T-helper 22 cell (primary cell): ENCODE data around the gene ALG2.
A peak's percentile ranks its signal among the peaks of the same experiment; 100 is the strongest.

Source experiments
- DNase-seq: peaks from one replicate; pipeline ENCODE4 v3.0.0-alpha.2; 2020; ENCODE audit warnings: low read depth

Gene ALG2

GRCh38 chr9:99221621-99222415 lies at the start of gene ALG2, which contains the start of gene SEC61B:
TSS of gene ALG2 (minus strand) at chr9:99221942. CDS start at chr9:99221894, 48 bp downstream.
TSS of gene SEC61B (plus strand) at chr9:99222282. CDS start at chr9:99222364, 82 bp downstream.
- DNase-seq: peak; percentile 87

- no peak for DNase-seq
Observed at GRCh38 chr9:99270491-99270890, 48.7 kb upstream of the ALG2 start.

GRCh38 chr9:99269416-99269815 lies 47.7 kb upstream of the ALG2 start:
- no peak for DNase-seq

- no peak for DNase-seq
Observed at GRCh38 chr9:99266255-99267023, 44.7 kb upstream of the ALG2 start.

- DNase-seq: no peak
Observed at GRCh38 chr9:99265691-99266090, 43.9 kb upstream of the ALG2 start.

- no peak for DNase-seq
Observed at GRCh38 chr9:99264070-99264680, 42.4 kb upstream of the ALG2 start.

- no peak for DNase-seq
Observed at GRCh38 chr9:99262949-99263418, 41.2 kb upstream of the ALG2 start.

- no peak for DNase-seq
Observed at GRCh38 chr9:99261923-99262322, 40.2 kb upstream of the ALG2 start.

GRCh38 chr9:99259231-99259918 lies 37.6 kb upstream of the ALG2 start:
- DNase-seq: peak; percentile 4

- DNase-seq: no peak
Observed at GRCh38 chr9:99257723-99258389, 36.1 kb upstream of the ALG2 start.

GRCh38 chr9:99255651-99256050 lies 33.9 kb upstream of the ALG2 start:
- no peak for DNase-seq

- DNase-seq: no peak
Observed at GRCh38 chr9:99253772-99254431, 32.2 kb upstream of the ALG2 start.

GRCh38 chr9:99253134-99253533 lies 31.4 kb upstream of the ALG2 start:
- no peak for DNase-seq

GRCh38 chr9:99251157-99251556 lies 29.4 kb upstream of the ALG2 start:
- DNase-seq: no peak

GRCh38 chr9:99249619-99250018 lies 27.9 kb upstream of the ALG2 start:
- DNase-seq: no peak

- no peak for DNase-seq
Observed at GRCh38 chr9:99244344-99245260, 22.9 kb upstream of the ALG2 start.

GRCh38 chr9:99241106-99241505 lies 19.4 kb upstream of the ALG2 start:
- no peak for DNase-seq

GRCh38 chr9:99239341-99240060 lies 17.8 kb upstream of the ALG2 start:
- DNase-seq: no peak

GRCh38 chr9:99238331-99238730 lies 16.6 kb upstream of the ALG2 start:
- DNase-seq: no peak
